ENCODE results near the gene HEXIM1.

HEXIM1 gene

DNA sequence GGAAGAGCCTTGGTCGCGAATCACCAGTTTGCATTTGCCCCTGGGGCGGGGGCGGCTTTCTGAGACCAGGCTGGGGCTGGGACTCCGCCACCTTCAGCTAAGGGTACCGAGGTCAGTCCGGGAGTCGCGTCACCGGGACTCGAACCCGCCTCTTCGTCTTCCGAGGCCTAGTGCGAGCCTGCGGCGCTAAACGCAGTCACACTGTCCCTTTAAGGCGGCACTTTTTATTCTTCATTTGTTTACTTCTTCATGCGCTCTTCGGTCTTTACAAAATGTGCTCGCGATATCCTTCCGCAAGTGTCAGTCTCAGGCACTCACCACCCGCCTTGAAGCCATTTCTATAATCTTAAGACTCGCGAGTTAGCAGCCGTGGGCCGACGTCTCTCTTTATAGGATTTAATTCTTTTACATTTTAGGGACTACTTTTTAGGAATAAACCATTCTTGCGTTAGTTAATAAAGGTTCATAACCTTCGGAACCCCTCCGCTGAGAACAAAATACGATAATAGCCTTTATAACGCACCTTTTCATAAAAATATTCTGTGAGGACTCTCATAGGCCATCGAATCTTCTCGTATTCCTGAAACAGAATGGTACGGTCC, 593 bp upstream of the HEXIM1 start:
- peak; percentile 95 for DNase-seq

DNA sequence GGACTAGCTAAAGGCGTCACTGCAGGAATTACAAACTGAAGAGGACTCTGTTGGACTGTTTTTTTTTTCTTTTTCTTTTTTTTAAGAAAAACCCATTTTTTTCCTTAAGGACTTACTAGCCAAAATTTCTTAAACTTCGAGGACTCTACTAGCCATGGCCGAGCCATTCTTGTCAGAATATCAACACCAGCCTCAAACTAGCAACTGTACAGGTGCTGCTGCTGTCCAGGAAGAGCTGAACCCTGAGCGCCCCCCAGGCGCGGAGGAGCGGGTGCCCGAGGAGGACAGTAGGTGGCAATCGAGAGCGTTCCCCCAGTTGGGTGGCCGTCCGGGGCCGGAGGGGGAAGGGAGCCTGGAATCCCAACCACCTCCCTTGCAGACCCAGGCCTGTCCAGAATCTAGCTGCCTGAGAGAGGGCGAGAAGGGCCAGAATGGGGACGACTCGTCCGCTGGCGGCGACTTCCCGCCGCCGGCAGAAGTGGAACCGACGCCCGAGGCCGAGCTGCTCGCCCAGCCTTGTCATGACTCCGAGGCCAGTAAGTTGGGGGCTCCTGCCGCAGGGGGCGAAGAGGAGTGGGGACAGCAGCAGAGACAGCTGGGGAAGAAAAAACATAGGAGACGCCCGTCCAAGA, 878 bp downstream of the HEXIM1 start:
- peak; percentile 67 for DNase-seq

DNA sequence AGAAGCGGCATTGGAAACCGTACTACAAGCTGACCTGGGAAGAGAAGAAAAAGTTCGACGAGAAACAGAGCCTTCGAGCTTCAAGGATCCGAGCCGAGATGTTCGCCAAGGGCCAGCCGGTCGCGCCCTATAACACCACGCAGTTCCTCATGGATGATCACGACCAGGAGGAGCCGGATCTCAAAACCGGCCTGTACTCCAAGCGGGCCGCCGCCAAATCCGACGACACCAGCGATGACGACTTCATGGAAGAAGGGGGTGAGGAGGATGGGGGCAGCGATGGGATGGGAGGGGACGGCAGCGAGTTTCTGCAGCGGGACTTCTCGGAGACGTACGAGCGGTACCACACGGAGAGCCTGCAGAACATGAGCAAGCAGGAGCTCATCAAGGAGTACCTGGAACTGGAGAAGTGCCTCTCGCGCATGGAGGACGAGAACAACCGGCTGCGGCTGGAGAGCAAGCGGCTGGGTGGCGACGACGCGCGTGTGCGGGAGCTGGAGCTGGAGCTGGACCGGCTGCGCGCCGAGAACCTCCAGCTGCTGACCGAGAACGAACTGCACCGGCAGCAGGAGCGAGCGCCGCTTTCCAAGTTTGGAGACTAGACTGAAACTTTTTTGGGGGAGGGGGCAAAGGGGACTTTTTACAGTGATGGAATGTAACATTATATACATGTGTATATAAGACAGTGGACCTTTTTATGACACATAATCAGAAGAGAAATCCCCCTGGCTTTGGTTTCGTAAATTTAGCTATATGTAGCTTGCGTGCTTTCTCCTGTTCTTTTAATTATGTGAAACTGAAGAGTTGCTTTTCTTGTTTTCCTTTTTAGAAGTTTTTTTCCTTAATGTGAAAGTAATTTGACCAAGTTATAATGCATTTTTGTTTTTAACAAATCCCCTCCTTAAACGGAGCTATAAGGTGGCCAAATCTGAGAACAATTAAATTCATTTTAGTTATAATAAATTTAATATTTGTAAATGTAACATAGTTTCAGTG, 1.7 kb downstream of the HEXIM1 start:
- peak; percentile 58 for DNase-seq

DNA sequence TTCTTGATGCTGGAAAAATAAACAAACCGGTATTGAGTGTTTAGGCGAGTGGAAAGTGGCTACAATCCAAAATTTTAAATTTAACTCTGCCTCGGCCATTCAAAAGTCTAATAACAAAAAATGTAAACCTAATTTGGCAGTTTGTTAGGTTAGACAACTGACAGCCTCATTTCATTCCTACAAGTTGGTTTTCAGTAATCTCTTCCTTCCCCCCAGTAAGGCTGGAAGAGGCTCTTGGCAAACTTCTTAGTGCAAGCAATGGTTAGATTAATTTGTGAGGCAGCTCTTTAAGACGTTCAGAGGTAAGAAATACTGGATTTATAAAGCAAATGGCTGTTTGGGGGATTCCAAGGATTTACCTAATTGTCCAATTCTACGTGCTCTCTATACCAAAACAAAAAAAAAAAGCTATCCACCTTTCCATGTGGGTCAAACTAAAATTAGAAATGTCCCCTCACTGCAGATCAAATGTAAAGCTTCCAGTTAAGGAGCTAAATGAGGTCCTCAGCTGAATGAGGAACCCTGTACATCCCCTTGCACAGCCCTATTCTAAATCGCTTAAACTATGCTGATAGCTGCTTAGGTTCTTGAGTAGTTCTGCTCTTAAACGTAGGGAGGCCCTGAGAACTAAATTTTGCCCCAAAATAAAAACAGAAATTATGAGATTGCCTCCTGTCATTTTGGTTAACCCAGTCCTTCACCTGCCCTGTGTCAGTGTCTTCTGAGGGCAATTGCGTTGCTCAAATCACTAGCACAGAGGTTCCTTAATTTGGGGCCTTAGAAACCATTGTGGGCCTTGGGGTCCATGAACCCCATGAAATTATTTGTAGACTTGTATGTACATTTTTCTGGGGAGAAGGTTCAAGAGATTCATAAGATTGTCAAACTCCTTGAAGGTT, 2.9 kb downstream of the HEXIM1 start:
- peak; percentile 67 for DNase-seq

DNA sequence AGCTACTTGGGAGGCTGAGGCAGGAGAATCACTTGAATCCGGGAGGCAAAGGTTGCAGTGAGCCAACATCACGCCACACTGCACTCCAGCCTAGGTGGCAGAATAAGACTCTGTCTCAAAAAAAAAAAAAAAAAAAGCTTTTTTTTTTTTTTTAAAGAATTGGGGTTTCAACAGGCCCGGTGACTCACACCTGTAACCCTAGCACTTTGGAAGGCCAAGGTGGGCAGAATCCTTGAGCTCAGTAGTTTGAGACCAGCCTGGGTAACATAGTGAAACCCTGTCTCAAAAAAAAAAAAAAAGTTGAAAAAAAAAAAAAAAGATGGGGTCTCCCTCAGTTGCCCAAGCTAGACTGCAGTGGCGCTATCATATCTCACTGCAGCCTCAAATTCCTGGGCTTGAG, 6.8 kb downstream of the HEXIM1 start:
- DNase-seq, result no peak

DNA sequence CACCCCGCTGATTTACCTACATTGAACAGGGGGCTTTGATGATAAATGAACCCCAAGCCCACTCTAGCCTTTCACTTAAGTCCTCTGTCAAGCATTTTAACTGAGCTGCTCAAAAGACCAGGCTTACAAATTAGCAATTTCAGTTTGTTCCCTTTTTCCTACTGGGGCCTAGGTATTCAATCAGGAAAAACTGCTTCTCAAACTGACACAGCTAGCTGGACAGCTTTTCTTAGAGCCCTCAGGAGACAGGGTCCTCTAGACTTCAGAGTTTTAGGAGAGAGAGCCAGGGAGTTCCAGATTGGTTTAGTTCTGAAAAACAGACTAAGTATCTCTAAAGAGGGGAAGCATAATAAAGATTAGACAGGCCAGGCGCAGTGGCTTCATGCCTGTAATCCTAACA, 7.2 kb downstream of the HEXIM1 start:
- peak; percentile 6 for DNase-seq

DNA sequence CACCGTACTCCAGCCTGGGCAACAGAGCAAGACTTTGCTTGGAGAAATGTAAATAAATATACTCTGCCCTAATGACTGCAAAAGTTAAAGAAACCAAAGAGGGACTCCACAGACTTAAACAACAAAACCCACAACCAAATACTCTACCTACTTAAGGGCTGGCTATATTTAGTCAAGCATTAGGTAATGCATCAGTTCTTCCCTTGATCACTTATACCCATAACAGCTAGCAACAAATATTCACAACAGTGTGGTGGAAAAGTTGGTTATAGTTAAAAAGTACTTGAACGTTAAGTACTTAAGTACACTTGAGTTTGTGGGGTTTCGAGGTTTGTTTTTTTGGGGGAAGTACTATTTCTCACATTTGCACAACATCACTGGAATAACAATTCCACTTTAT, 8.0 kb downstream of the HEXIM1 start:
- DNase-seq, result peak; percentile 25

DNA sequence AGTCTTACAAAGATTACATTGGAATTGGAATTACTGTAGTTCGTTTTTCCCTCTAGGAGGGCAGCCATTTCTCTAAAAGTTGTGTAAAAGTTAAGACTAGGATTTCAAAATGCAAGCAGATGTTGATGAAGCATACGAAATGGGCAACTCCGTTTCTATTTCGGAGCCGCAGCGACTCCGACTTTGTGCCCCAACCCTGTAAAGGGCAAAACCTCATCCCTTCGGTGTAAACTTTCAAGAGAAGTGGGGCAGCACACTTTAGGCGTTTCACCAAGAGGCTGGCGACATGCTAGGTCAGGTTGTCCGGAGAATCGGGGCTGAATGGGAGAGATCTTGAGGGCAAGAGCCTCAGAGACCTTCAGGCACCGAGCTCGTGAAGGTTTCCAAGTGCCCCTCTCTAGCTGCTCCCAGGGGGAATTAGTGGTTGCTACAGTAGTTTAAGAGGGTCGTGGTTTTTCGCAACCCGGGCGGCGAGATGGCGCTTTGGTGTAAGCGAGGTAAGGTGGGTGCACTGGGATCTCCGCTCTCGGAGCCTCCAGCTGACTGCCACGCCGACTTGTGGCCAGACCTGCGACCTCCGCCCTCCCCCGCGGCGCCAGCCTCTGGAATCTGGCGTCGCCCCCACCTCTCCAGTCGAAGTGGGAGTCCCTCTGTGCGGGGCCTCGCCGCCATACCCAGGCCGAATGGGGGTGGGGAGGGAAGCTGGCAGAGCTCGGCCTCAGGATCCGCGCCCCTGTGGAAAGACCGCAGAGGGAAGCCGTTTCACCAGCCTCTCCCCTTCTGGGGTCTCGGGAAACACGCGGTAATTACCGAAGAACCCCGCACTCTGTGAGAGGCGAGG, 12.4 kb downstream of the HEXIM1 start:
- DNase-seq, result peak; percentile 72

DNA sequence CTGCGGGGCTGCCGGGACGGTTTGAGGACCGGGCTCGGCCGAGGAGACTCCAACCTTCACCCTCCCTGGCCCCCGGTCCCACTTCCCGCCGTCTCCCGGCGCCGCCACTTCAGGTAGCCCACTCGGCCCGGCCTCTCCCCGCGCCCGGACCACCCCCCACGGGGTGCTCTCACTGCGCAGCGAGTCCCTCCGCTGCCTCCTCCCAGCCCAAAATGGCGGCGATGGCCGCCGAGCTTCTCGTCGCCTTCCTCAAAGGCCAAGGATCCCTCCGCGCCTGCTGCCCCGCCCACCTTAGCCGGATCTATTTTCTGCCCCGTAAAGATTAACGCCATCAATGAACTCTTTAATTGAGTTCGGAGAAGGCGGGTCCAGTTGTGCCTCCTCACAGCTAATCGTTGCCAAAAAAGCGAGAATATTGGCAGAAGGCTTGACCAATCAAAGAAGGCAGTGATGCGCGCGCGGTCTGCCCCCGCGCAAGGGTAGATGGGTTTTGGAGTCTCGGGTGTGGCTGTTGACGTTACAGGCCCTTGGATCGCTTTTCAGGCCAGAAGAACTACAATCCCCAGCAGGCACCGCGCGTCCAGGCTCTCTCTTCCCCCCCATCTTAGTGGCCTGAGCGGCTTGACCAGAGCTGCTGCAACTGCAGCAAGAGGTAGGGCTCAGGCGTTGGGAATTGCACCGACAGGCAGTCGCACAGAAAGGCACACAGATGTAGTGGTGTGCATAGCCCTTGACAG, 13.2 kb downstream of the HEXIM1 start, which contains the start of gene HEXIM2:
Gene HEXIM2, plus strand, starts transcription at position 588 of the 737 bp plus-strand sequence. CDS start 919 bp downstream, outside the sequence.
- peak; percentile 99 for DNase-seq

DNA sequence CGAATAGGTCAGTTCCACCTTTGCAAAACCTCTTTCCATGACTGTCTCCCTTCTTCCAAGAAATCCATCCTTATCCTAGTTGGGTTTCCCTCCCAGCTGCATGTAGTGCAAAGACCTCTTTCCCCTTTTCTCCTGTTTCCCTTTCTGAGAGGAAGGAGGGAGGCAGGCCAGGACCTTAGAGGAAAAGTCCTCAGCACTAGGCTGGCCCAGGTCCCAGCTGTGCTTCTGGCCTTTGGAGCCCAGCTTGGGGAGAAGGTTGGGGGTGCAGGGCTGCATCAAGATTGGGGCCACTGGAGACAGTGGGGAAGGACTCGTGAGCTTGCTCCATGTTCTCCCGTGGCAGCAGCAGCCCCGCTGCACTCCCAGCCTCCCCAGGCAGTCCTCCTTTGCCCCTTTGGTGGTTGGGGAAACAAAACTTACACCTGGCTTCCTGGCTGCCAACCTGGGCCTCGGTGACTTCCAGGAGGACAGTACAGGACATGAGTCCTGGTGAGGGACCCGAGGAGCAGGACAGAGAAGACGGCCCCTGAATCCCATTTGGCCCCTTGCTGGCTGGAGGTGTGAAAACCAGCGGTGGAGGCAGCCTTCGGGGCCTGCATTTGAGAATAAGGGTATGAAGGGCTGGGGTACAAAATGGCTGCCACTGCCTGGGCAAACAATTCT, 13.9 kb downstream of the HEXIM1 start:
- DNase-seq, result no peak

DNA sequence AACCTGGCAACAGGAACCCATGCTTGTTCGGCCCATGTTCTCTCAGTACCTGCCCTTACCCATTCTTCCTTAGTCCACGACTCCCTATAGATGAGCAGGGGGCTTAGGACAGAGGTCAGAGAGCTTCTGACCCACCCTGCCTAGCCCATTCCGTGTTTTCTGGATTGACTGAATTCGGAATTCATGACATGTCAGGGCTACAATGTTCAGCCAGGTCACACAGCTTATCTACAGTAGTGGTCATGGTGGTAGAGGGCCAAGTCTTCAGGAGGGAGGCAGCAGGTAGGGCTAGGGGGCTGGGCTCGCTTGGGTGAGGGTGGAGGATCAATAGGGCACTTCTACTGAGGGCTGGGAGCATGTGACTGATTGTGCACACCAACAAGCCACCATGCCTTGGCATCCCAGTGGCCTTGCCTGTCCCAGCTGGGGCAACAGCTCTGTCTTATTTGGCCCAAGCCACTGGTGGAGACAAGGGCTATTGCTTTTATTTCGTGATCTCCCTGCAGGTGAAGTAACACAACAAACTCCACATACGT, 16.5 kb downstream of the HEXIM1 start:
- DNase-seq, result no peak

DNA sequence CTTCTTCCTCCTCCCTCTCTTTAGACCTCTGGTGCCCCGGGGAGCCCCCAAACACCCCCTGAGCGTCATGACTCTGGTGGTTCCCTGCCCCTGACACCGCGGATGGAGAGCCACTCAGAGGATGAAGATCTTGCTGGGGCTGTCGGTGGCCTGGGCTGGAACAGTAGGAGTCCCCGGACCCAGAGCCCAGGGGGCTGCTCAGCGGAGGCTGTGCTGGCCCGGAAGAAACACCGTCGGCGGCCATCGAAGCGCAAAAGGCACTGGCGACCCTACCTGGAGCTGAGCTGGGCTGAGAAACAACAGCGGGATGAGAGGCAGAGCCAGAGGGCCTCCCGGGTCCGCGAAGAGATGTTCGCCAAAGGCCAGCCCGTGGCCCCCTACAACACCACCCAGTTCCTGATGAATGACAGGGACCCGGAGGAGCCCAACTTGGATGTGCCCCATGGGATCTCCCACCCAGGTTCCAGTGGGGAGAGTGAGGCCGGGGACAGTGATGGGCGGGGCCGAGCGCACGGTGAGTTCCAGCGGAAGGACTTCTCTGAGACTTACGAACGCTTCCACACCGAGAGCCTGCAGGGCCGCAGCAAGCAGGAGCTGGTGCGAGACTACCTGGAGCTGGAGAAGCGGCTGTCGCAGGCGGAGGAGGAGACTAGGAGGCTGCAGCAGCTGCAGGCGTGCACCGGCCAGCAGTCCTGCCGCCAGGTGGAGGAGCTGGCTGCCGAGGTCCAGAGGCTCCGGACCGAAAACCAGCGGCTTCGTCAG, 20.9 kb downstream of the HEXIM1 start:
- no peak for DNase-seq

DNA sequence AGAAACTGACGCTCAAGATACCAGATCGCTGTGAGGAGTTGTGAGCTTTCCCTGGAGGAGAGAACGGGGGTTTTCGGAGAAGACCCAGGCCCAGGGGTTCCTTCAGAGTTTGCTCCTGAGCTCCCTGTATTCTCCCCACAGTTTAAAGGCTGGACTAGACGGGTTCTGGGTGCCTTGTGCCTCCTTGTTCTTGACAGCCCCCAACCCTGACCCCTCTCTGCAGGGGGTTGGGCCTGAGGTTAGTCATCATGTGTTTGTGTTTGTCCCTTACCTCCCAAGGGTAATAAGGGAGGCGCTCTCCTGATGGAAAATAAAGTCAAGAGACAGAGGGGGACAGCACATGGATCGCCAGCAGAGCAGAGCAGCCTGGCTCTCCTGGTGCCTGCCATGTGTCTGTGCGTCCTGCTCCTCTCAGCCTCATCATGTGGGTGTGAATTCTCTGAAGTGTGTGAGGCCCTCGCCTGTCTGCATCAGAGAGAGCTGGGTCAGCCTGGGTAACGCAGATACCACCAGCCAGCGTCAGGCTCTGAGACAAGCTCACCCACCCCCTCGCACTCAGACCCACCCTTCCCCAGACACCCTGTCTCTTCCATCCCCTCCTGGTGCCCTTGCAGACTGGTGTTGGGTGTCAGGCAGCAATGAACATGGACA, 22.1 kb downstream of the HEXIM1 start:
- DNase-seq, result no peak

DNA sequence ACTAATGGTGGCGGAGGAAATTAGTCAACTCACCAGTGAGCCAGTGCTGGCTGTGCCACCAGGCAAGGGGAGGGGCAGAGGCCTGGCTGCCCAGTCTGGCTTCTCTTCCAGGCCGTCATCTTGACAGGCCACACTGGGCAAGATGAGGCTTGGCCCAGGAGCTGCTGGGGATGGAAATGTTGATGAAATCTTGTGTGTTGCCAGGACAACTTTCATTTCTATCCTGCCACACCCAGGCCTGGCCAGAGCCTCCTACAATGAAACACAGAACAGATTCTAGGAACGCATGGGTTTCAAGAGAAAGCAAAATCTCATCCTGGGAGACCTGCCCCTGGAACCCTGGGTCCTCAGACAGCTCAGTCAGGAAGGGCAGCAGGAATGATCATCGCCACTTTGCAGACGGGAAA, 22.7 kb downstream of the HEXIM1 start:
- no peak for DNase-seq

DNA sequence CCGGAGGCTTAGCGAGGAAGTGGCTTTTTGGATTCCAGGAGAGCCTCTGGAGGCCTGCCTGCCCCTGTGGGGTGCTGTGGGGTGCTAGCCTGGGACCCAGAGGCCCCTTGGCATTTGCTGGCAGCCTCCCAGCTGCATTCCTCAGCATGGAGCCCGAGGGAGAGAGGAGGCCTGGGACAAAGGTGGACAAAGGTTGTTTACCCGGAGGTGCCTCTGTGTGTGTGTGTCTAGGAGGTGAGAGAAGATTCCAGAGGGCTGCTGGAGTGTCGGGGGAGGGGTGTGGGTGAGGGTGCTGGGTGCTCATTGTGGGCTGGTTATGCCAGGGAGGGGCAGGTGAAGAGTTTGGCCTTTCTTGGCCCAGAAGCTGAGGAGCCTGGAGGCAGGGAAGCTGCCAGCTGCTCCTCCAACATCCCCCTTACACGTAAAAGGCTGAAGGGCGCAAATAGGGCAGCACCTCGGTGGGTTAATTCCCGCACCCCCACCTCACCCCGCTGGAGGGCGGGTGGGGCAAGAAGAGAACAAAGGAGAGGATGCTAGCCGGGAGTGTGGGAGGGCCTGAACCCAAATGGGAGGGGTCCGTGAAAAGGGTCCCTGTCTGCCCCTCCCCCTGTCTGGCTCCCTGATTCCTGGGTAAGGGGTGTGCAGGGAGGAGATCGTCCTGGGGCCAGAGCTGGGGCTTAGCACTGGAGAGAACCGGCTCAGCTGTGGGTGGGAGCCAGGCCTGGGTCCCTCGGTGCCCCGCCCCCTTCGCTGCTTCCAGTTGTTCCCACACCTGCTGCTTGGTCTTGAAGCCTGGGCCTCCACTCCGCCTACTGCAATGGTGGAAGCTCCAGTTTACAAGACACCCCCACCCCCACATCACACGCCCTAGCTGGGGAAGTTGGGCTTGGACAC, 23.3 kb downstream of the HEXIM1 start:
- no peak for DNase-seq

DNA sequence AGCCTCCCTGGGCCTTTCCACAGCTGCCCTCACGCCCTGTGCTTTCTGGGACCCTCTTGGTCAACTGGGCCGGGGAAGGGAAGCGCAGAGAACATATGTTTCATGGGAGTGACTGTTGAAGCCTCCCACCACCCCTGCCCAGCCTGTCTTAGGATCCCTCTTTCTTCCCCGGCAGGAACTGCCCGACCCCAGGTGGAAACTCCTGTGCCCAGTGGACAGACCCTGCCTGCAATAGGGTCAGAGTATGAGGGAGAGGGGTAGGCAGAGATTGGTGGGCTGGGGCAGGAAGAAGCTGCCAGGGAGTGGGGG, 23.9 kb downstream of the HEXIM1 start:
- no peak for DNase-seq

DNA sequence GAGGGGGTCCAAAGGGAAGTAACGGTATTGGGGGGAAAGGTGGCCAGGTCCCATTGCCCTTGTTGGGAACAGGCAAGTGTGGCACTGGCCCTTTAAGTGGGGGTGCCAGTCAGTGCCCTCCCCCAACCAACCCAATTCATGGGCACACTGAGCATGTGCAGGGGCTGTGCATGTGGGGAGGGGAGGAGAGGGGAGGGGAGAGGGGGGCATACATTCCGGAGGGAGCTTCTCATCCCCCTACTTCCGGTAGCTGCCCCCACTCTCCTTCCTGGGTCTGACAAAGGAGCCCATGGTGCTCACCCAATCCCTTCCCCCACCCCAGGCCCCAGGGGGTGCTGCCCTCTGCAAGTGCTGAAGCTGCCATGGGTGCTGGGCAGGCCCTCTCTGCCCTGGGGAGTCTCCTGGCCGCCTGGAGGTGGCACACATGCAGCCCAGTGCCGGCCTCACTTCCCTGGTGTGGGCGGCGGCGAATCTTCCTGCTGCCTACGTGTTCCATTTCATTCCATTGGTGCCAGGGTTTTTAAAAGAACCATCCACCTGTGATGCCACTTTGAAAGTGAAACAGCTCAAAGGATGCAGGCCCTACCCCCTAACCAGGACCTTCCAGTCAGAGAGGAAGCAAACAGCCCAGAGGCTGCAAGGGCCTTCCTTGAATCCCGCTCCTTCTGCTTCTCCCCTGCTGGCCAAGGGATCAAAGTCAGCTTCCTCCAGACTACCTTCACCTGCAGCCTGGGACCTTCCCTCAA, 24.4 kb downstream of the HEXIM1 start:
- no peak for DNase-seq
